Umbilical cord (tissue), 2 donors: ENCODE measurements around the gene CHRND. TPM values are rescaled to one million over a fixed set of nuclear protein-coding genes. Genes with fewer than 3 reads are reported as not detected.

Experiments used
- DNase-seq: peaks from one replicate; pipeline ENCODE4 v3.0.0-alpha.2; 2015; ENCODE audit warnings: low spot score
- total RNA-seq: library from RNA; depleted of rRNA; stranded (reverse); fragments of >200 nt; gene quantifications from one replicate; pipeline ENCODE4 v1.2.3, GENCODE V29; 2014; ENCODE audit warnings: low replicate concordance; ENCODE audit not compliant: insufficient read depth

The CHRND gene
- total RNA-seq, 1 donor from 2014 or later = 1.7 TPM

DNA sequence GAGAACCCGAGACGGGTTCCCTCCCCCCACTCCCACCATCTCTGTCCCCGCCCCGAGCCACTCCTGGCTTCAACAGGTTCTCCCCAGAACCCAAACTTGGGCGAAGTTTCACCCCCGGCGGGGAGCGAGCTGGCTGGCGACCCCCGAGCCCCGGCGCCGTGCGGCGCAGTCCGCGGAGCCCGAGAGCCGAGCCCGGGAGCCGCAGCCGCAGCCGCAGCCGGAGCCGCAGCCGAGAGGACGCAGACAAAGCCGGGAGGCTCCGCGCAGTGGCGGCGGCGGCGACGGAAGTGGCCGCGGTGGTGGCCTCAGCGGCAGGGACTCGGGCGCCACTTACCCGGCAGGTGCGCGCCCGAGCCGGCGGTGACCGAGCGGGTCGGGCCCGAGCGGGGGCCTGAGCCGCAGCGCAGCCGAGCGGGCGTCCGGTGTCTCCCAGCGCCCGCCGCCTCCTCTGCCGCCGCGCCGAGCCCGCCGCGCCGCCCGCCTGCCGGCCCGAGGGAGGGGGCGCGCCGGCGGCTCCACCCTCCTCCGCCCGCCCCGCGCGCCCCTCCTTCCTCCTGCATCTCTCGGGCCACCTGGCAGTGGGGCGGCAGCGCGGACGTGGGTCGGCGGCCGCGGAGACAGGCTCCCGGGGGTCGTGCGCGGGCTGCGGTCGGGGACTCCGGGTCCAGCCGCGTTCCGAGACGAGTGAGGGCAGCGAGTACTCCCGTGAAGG is 38.4 kb upstream of the CHRND start, which contains the start of gene ECEL1:
Gene ECEL1 (minus strand): TSS at position 450 of the 712 bp plus-strand sequence. CDS start 1,181 bp downstream, outside the sequence.
- no peak for DNase-seq

GRCh38 chr2:232488097-232488711 is 37.8 kb upstream of the CHRND start:
- no peak for DNase-seq

GRCh38 chr2:232488721-232489300 is 37.1 kb upstream of the CHRND start:
- no peak for DNase-seq

DNA sequence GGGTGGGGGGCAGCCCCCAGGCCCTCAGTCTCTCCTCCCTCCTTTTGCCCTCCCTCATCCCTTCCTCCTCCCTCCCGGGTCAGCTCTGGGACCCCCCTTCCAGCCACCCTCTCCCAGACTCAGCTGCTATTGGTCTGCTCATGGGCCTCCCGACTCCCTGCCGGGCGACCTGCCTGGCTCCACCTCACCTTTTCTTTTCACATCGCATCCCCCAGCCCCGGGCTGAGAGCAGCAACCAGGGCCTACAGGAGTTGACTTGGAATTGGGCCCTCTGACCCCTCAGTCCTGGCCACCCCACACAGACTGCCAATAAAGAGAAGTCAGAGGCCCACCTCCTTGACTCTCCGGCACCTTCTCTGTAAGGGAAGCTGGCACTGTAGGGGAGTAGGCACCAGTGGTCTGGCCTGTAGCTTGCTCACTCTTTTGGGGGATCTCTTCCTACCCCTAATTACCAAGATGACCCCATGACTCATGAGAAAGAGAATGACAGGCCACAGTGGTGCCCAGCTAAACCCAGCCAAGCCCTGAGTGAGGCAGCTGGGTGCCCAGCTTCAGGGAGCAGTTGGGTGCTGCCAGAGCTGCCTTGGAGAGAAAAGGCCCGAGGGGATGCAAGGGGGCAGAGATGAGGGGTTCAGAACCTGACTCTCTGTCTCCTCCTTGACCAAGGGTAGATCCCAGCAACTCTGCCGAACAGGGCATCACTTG is 36.3 kb upstream of the CHRND start:
- DNase-seq = no peak

- no peak for DNase-seq
These were observed 35.5 kb upstream of the CHRND start for GRCh38 chr2:232490221-232491138.

- no peak for DNase-seq
These were observed 34.7 kb upstream of the CHRND start for GRCh38 chr2:232491139-232491780.

DNA sequence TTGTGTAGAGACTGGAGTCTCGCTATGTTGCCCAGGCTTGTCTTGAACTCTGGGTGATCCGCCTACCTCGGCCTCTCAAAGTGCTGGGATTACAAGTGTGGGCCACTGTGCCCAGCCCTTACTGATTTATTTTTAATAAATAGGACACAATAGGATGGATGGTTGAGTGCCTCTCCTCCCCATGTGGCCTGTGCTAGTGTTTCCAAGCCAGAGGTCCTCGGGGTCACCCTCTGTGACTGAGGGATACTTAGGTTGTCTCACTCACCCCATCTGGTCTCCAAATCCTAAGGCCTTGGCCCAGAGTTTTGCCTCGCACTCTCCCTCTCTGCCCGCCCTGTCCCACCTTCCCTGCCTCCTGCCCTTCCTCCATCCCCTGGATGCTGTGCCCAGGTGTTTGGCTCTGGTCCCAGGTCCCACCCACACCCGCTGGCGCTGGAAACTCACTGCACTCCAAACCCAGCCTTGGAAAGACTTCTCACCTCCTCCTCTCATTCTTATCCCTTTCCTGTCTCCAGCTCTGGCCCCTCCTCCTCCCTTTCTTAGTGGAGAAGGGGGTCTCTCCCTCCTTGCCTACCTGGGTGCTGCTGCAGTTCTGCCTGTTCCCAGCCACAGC is 33.6 kb upstream of the CHRND start:
- DNase-seq = no peak

GRCh38 chr2:232492963-232493700 is 32.8 kb upstream of the CHRND start:
- no peak for DNase-seq

- no peak for DNase-seq
These were observed 32.1 kb upstream of the CHRND start for GRCh38 chr2:232493701-232494474.

- DNase-seq = no peak
These were observed 31.4 kb upstream of the CHRND start for GRCh38 chr2:232494542-232494941.

DNA sequence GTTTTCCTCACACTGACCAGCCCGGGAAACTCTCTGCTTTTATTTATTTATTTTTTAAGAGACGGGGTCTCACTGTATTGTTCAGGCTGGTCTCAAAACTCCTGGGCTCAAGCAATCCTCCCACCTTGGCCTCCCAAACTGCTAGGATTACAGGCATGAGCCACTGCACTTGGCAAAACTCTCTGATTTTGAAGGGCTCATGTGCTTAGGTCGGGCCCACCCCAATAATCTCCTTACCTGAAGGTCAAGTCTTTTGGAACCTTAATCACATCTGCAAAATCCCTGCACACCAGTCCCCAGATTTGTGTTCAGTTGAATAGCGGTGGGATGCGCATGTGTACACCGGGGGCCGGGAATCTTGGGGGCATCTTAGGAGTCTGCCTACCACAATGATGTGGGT is 30.7 kb upstream of the CHRND start:
- no peak for DNase-seq

- DNase-seq = no peak
These were observed 29.3 kb upstream of the CHRND start for GRCh38 chr2:232496501-232497270.

DNA sequence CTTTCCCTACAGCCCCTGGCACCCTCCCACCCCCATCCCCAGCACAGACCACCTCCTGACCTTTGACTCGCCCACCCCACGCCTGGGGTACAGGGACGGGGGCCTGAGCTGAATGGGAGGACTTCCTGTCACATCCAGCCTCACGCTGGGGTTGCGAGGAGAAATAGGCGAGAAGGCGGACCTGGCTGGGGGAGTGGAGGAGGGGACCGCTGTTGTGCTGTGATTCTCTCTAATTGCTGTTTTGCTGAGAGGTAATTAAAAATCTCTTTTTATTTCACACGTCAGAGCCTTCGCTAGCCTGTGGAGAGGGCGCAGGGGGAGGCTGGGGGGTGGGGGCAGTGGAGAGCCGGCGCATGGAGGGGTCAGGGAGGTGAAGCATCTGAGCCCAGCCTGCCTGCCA is 28.6 kb upstream of the CHRND start:
- no peak for DNase-seq

DNA sequence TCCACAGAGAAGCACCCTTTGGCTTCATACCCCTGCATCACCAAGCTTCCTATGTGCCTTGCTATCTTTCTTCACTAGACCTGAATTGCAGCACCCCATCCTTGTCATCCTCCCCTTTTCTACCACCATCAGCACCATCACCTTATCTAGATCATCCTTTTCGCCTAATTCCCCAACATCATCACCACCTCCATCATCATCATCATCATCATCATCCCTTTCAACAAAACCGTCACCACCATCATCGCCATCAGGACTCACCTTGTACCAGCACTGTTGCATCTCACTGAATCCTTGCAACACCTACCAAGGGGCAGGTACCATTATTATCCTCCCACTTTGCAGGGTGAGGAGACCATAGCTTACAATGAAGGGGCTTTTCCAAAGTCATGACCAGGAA is 27.5 kb upstream of the CHRND start:
- DNase-seq = no peak

- no peak for DNase-seq
These were observed 24.6 kb upstream of the CHRND start for GRCh38 chr2:232501331-232501771.

DNA sequence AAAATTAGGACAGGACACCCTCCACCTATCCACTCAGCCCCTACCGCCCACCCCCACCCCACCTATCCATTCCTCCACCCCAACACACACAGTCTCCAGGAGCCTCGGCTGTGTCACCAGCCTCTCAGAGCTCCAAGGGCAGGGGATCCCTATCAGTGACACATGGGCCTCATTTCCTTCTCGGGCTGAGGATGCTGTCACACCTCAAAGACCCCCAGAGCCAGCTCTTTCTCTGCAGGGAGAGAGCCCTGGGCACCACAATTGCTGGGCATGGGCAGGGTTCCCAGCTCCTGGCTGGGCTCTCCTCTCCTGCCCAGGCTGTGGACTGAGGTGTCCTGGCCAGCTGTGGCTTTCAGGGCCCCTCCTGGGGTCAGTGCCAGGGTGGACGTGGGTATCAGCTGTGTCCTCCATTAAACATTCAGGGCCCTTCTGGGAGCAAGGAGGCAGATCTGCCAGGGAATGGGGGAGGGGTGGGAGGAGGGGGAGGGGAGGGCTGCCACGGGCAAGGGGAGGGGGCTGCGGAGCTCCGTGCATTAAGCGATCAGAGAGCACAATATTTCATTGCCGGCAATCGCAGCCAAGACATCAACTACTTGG is 24.1 kb upstream of the CHRND start:
- DNase-seq = no peak

- DNase-seq = no peak
These were observed 23.4 kb upstream of the CHRND start for GRCh38 chr2:232502511-232502910.
